Fibroblast of mammary gland (primary cell): Measurements from ENCODE around the gene MILR1.
A peak's percentile ranks its signal among the peaks of the same experiment; 100 is the strongest.

Experiments used
- DNase-seq: peaks from one replicate; pipeline ENCODE4 v3.0.0-alpha.2; 2010; ENCODE audit warnings: low read depth
- H3K4me3 ChIP-seq: 2 replicates; pipeline ENCODE4 v1.5.1; 2011; ENCODE audit warnings: low read depth, mild to moderate bottlenecking, low read length, moderate library complexity; ENCODE audit not compliant: control insufficient read depth
- CTCF ChIP-seq: conservative IDR thresholded peaks from 2 replicates; pipeline ENCODE4 v1.5.1; 2011; ENCODE audit warnings: low read depth, low read length, inconsistent platforms; ENCODE audit not compliant: control insufficient read depth, insufficient read depth

MILR1 gene

GRCh38 chr17:64471440-64471839 lies 22.5 kb downstream of the MILR1 start:
- no peak for DNase-seq
- H3K4me3 ChIP-seq: no peak overlapping the region
- no peak for TF ChIP-seq CTCF

- H3K4me3 ChIP-seq: no peak overlapping the region
- DNase-seq: no peak
- TF ChIP-seq CTCF: no peak
Measured at GRCh38 chr17:64472564-64472963, 23.6 kb downstream of the MILR1 start.

- DNase-seq: no peak
- TF ChIP-seq CTCF: no peak
- no peak overlapping the region for H3K4me3 ChIP-seq
Measured at GRCh38 chr17:64477849-64478248, 28.9 kb downstream of the MILR1 start.

- no peak for DNase-seq
- no peak for TF ChIP-seq CTCF
- no peak overlapping the region for H3K4me3 ChIP-seq
Measured at GRCh38 chr17:64480951-64481350, 32.0 kb downstream of the MILR1 start.

GRCh38 chr17:64484380-64484779 lies 35.5 kb downstream of the MILR1 start:
- no peak for DNase-seq
- no peak for TF ChIP-seq CTCF
- H3K4me3 ChIP-seq: no peak overlapping the region

GRCh38 chr17:64488301-64488700 lies 39.4 kb downstream of the MILR1 start:
- no peak for TF ChIP-seq CTCF
- no peak overlapping the region for H3K4me3 ChIP-seq
- no peak for DNase-seq

- H3K4me3 ChIP-seq: no peak overlapping the region
- peak; percentile 61 for DNase-seq
- TF ChIP-seq CTCF: peak; percentile 74
Measured at GRCh38 chr17:64491034-64491860, 42.3 kb downstream of the MILR1 start.
